Measurements from ENCODE around the gene PTGES3L. TPM values are rescaled to one million over a fixed set of nuclear protein-coding genes. Genes with fewer than 3 reads are reported as not detected.
A peak's percentile ranks its signal among the peaks of the same experiment; 100 is the strongest.

The PTGES3L gene
- total and polyA plus RNA-seq, 2 donors from 2014 or later: 0.85 to 1.2 TPM

- Histone ChIP-seq H3K9me3 (ENCODE audit: control insufficient read depth in 2 of 3, insufficient read depth in 1 of 3, low read length in 3 of 3) (no peaks in the 10 kb centered on the region), H3K27ac (ENCODE audit: low read depth in 2 of 2, low read length in 2 of 2) (peak within 1 kb of the TSS; percentile 76 to 84), H3K9ac (ENCODE audit: low read length in 3 of 3) (peak within 1 kb of the TSS; percentile 80 to 96 (median 90)), H3K36me3 (ENCODE audit: control insufficient read depth in 2 of 3, insufficient read depth in 3 of 3, low read length in 3 of 3) (peaks cover 0 to 19% (median 7%) of the 10 kb centered on the region in 3 donors), H3K4me3 (ENCODE audit: low read length in 3 of 3) (peak within 1 kb of the TSS; percentile 79 to 98 (median 85)), H3K4me1 (ENCODE audit: control insufficient read depth in 2 of 3, insufficient read depth in 2 of 3, low read depth in 1 of 3, low read length in 3 of 3) (peaks cover 0 to 5% (median 0%) of the 10 kb centered on the region in 3 donors), H3K27me3 (ENCODE audit: control insufficient read depth, insufficient read depth, low read length) (no peaks in the 10 kb centered on the region)
- DNase-seq: peak; percentile 95 to 97 (median 95)
- intact Hi-C loops (cut with DNase I): no loop called here
- TF ChIP-seq, protein P1, sequence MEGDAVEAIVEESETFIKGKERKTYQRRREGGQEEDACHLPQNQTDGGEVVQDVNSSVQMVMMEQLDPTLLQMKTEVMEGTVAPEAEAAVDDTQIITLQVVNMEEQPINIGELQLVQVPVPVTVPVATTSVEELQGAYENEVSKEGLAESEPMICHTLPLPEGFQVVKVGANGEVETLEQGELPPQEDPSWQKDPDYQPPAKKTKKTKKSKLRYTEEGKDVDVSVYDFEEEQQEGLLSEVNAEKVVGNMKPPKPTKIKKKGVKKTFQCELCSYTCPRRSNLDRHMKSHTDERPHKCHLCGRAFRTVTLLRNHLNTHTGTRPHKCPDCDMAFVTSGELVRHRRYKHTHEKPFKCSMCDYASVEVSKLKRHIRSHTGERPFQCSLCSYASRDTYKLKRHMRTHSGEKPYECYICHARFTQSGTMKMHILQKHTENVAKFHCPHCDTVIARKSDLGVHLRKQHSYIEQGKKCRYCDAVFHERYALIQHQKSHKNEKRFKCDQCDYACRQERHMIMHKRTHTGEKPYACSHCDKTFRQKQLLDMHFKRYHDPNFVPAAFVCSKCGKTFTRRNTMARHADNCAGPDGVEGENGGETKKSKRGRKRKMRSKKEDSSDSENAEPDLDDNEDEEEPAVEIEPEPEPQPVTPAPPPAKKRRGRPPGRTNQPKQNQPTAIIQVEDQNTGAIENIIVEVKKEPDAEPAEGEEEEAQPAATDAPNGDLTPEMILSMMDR (IDR thresholded peaks at IDR 0.05; ENCODE audit: borderline replicate concordance, extremely low read depth, insufficient read depth): no peak
- no peak for FAIRE-seq
Measured at GRCh38 chr17:42964161-42964932, 15.5 kb downstream of the PTGES3L start, which contains the start of gene AARSD1. Gene AARSD1 (minus strand): TSS chr17:42964454. CDS start chr17:42964440, 14 bp downstream.

GRCh38 chr17:42953669-42954068 lies 26.2 kb downstream of the PTGES3L start:
- DNase-seq (no peak), FAIRE-seq (no peak)
- no peaks in the 10 kb centered on the region for H3K27me3 ChIP-seq (ENCODE audit: control insufficient read depth, insufficient read depth, low read length)
- no peak overlapping the region for H3K4me3 ChIP-seq (ENCODE audit: low read length in 3 of 3)
- peaks cover 13 to 38% (median 25%) of the 10 kb centered on the region in 3 donors for H3K36me3 ChIP-seq (ENCODE audit: control insufficient read depth in 2 of 3, insufficient read depth in 3 of 3, low read length in 3 of 3)
- H3K4me1 ChIP-seq (ENCODE audit: control insufficient read depth in 2 of 3, insufficient read depth in 2 of 3, low read depth in 1 of 3, low read length in 3 of 3): no peaks in the 10 kb centered on the region
- TF ChIP-seq, protein P1 (IDR thresholded peaks at IDR 0.05; ENCODE audit: borderline replicate concordance, extremely low read depth, insufficient read depth): no peak
- no peak overlapping the region for H3K9ac ChIP-seq (ENCODE audit: low read length in 3 of 3)
- H3K9me3 ChIP-seq (ENCODE audit: control insufficient read depth in 2 of 3, insufficient read depth in 1 of 3, low read length in 3 of 3): no peaks in the 10 kb centered on the region
- H3K27ac ChIP-seq (ENCODE audit: low read depth in 2 of 2, low read length in 2 of 2): no peak overlapping the region
- intact Hi-C loops (cut with DNase I): no loop called here

DNA sequence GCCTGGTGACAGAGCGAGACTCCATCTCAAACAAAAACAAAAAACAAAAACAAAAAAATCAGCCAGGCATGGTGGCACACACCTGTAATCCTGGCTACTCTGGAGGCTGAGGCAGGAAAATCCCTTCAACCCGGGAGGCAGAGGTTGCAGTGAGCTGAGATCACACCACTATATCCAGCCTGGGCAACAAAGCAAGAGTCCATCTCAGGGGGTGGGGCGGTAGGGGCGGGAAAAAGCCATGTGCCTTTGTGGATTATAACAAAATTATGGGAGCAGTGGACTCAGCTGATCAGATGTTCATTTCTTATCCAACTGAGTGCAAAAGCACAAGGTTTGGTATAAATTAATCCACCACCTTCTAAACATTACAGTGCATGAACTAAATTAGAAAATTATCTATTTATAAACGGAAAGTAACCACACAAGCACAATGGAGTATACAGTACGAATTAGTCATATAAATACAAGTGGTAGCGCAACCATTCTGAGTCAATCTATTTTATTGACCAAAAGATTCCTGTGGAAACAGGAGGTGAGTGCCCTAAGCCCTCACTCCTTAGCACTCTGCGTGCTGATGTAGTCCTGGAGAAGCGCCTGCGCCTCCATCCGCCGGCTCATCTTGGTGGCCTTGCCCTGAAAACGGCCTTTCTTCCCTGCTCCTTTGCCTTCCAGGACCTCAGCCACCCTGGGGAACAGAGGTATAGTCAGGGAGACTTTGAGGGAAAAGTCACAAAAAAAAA lies 29.7 kb downstream of the PTGES3L start:
- no peaks in the 10 kb centered on the region for H3K4me1 ChIP-seq (ENCODE audit: control insufficient read depth in 2 of 3, insufficient read depth in 2 of 3, low read depth in 1 of 3, low read length in 3 of 3)
- FAIRE-seq (no peak), DNase-seq (no peak)
- TF ChIP-seq, protein P1 (IDR thresholded peaks at IDR 0.05; ENCODE audit: borderline replicate concordance, extremely low read depth, insufficient read depth): no peak
- no peaks in the 10 kb centered on the region for H3K27me3 ChIP-seq (ENCODE audit: control insufficient read depth, insufficient read depth, low read length)
- intact Hi-C loops (cut with DNase I): no loop called here
- H3K9ac ChIP-seq (ENCODE audit: low read length in 3 of 3): no peak overlapping the region
- H3K9me3 ChIP-seq (ENCODE audit: control insufficient read depth in 2 of 3, insufficient read depth in 1 of 3, low read length in 3 of 3): no peaks in the 10 kb centered on the region
- no peak overlapping the region for H3K27ac ChIP-seq (ENCODE audit: low read depth in 2 of 2, low read length in 2 of 2)
- no peak overlapping the region for H3K4me3 ChIP-seq (ENCODE audit: low read length in 3 of 3)
- H3K36me3 ChIP-seq (ENCODE audit: control insufficient read depth in 2 of 3, insufficient read depth in 3 of 3, low read length in 3 of 3): peaks cover 5 to 17% (median 11%) of the 10 kb centered on the region in 3 donors

All from kidney (tissue), 14 donors.